Mammary epithelial cell (primary cell): ENCODE results near the gene ZBTB20.

Source experiments
- CTCF ChIP-seq, 2 donors: IDR thresholded peaks in 1 of 2; conservative IDR thresholded peaks in 1 of 2; 2 replicates each; pipeline ENCODE4 v1.5.1; 2011 to 2012; ENCODE audit warnings: inconsistent platforms in 2 of 2, low read length in 2 of 2, mild to moderate bottlenecking in 2 of 2, control low read depth in 1 of 2, low read depth in 1 of 2; ENCODE audit not compliant: insufficient read depth in 1 of 2; ENCODE audit errors: extremely low read depth in 1 of 2
- EZH2 ChIP-seq: IDR thresholded peaks from 2 replicates; pipeline ENCODE4 v1.6.1; 2012; ENCODE audit warnings: low read length, inconsistent platforms, borderline replicate concordance

- TF ChIP-seq CTCF (conservative IDR thresholded peaks at IDR 0.05 in 1 of 2, IDR thresholded peaks at IDR 0.05 in 1 of 2; ENCODE audit: extremely low read depth in 1 of 2, insufficient read depth in 1 of 2, low read depth in 1 of 2, low read length in 2 of 2) (peak; percentile 22 to 26), EZH2 (no peak)
Measured at GRCh38 chr3:115085197-115085865, 61.8 kb downstream of the ZBTB20 start.
